Endothelial cell (in vitro differentiated cells): Measurements from ENCODE around the gene RBM26. TPM values are rescaled to one million over a fixed set of nuclear protein-coding genes. Genes with fewer than 3 reads are reported as not detected.

ENCODE experiments used
- DNase-seq: peaks from one replicate; pipeline ENCODE4 v3.0.0; 2021; ENCODE audit warnings: low spot score
- H3K27ac Mint-ChIP-seq: one replicate; pipeline ENCODE4 v1.8.0; 2021; ENCODE audit warnings: mixed read lengths, inconsistent platforms; ENCODE audit not compliant: unreplicated experiment
- H3K27me3 Mint-ChIP-seq: one replicate; pipeline ENCODE4 v1.8.0; 2021; ENCODE audit warnings: mild to moderate bottlenecking, moderate library complexity, mixed read lengths, inconsistent platforms; ENCODE audit not compliant: unreplicated experiment
- H3K36me3 Mint-ChIP-seq: one replicate; pipeline ENCODE4 v1.8.0; 2021; ENCODE audit warnings: mild to moderate bottlenecking, low read depth, mixed read lengths, inconsistent platforms; ENCODE audit not compliant: unreplicated experiment
- H3K4me1 Mint-ChIP-seq: one replicate; pipeline ENCODE4 v1.8.0; 2021; ENCODE audit warnings: mild to moderate bottlenecking, mixed read lengths, inconsistent platforms; ENCODE audit not compliant: unreplicated experiment
- H3K4me3 Mint-ChIP-seq: one replicate; pipeline ENCODE4 v1.8.0; 2021; ENCODE audit warnings: mild to moderate bottlenecking, mixed read lengths, inconsistent platforms; ENCODE audit not compliant: unreplicated experiment
- H3K9me3 Mint-ChIP-seq: one replicate; pipeline ENCODE4 v1.8.0; 2021; ENCODE audit warnings: mixed read lengths, inconsistent platforms; ENCODE audit not compliant: unreplicated experiment
- CTCF ChIP-seq: fragments of 200-600 bp; sonication (generic); IDR thresholded peaks from one replicate; pipeline ENCODE4 v1.5.0; 2021; ENCODE audit warnings: antibody characterized with exemption; ENCODE audit not compliant: unreplicated experiment
- total RNA-seq: library from RNA; stranded (reverse); fragmentation: NEBNext Ultra II Directional; extraction: Animal tissue kit (Norgen Biotek cat#: 25700); gene quantifications from one replicate; pipeline ENCODE4 v1.2.1, GENCODE V29; 2021; ENCODE audit not compliant: unreplicated experiment

Gene RBM26
- total RNA-seq, 1 donor from 2014 or later: 49.5 TPM

GRCh38 chr13:79404985-79405384, 1.1 kb downstream of the RBM26 start:
- Mint-ChIP-seq H3K27ac (no peak overlapping the region), H3K9me3 (no peaks in the 10 kb centered on the region), H3K27me3 (no peaks in the 10 kb centered on the region), H3K4me1 (peaks cover 23% of the 10 kb centered on the region), H3K36me3 (no peaks in the 10 kb centered on the region), H3K4me3 (no peak overlapping the region)
- no peak for TF ChIP-seq CTCF
- DNase-seq: no peak

- no peak for DNase-seq
- TF ChIP-seq CTCF: no peak
- no peaks in the 10 kb centered on the region for H3K27me3 Mint-ChIP-seq
- no peak overlapping the region for H3K27ac Mint-ChIP-seq
- peaks cover 23% of the 10 kb centered on the region for H3K4me1 Mint-ChIP-seq
- H3K4me3 Mint-ChIP-seq: no peak overlapping the region
- no peaks in the 10 kb centered on the region for H3K36me3 Mint-ChIP-seq
- H3K9me3 Mint-ChIP-seq: no peaks in the 10 kb centered on the region
Measured at GRCh38 chr13:79404361-79404760, 1.7 kb downstream of the RBM26 start.

GRCh38 chr13:79403113-79403512, 2.9 kb downstream of the RBM26 start:
- no peak overlapping the region for H3K27ac Mint-ChIP-seq
- no peak for TF ChIP-seq CTCF
- DNase-seq: no peak
- no peaks in the 10 kb centered on the region for H3K36me3 Mint-ChIP-seq
- H3K9me3 Mint-ChIP-seq: no peaks in the 10 kb centered on the region
- H3K4me3 Mint-ChIP-seq: no peak overlapping the region
- H3K27me3 Mint-ChIP-seq: no peaks in the 10 kb centered on the region
- peaks cover 23% of the 10 kb centered on the region for H3K4me1 Mint-ChIP-seq

GRCh38 chr13:79402679-79403078, 3.4 kb downstream of the RBM26 start:
- no peaks in the 10 kb centered on the region for H3K27me3 Mint-ChIP-seq
- no peak for TF ChIP-seq CTCF
- H3K9me3 Mint-ChIP-seq: no peaks in the 10 kb centered on the region
- no peak for DNase-seq
- H3K4me1 Mint-ChIP-seq: peaks cover 23% of the 10 kb centered on the region
- H3K4me3 Mint-ChIP-seq: peak overlapping the region; percentile 7
- H3K27ac Mint-ChIP-seq: peak overlapping the region; percentile 58
- no peaks in the 10 kb centered on the region for H3K36me3 Mint-ChIP-seq

GRCh38 chr13:79402074-79402635, 3.9 kb downstream of the RBM26 start:
- peak overlapping the region; percentile 58 for H3K27ac Mint-ChIP-seq
- no peaks in the 10 kb centered on the region for H3K9me3 Mint-ChIP-seq
- no peaks in the 10 kb centered on the region for H3K36me3 Mint-ChIP-seq
- H3K4me1 Mint-ChIP-seq: peaks cover 22% of the 10 kb centered on the region
- TF ChIP-seq CTCF: no peak
- no peaks in the 10 kb centered on the region for H3K27me3 Mint-ChIP-seq
- H3K4me3 Mint-ChIP-seq: peak overlapping the region; percentile 7
- no peak for DNase-seq
